K562 (cell line): ENCODE data around the gene TULP1. TPM values are rescaled to one million over a fixed set of nuclear protein-coding genes. Genes with fewer than 3 reads are reported as not detected.

Experiments used
- ATF1 ChIP-seq, 2 experiments: fragments of 450-650 bp in 1 of 2; IDR thresholded peaks; 2 replicates each; pipeline ENCODE4 v1.6.1; 2016; ENCODE audit warnings: missing compliant biosample characterization in 1 of 2, missing genetic modification characterization in 1 of 2
- EGR1 ChIP-seq: fragments of 450-650 bp; conservative IDR thresholded peaks from 2 replicates; pipeline ENCODE4 v1.6.1; 2017; ENCODE audit warnings: mild to moderate bottlenecking
- ELF1 ChIP-seq: fragments of 200-800 bp; sonication (Bioruptor generic); IDR thresholded peaks from 2 replicates; pipeline ENCODE4 v1.6.1; 2016; ENCODE audit warnings: missing genetic modification characterization, missing compliant biosample characterization
- FIP1L1 ChIP-seq: fragments of 200-400 bp; formaldehyde crosslinking; IDR thresholded peaks from 2 replicates; pipeline ENCODE4 v1.6.1; 2018; ENCODE audit warnings: mild to moderate bottlenecking, low read depth, low read length; ENCODE audit not compliant: poor library complexity, severe bottlenecking
- MTA1 ChIP-seq: fragments of 450-650 bp; IDR thresholded peaks from 2 replicates; pipeline ENCODE4 v1.6.1; 2017; ENCODE audit warnings: borderline replicate concordance
- MYBL2 ChIP-seq, 2 experiments: fragments of 450-650 bp in 1 of 2; sonication (generic) in 1 of 2; formaldehyde crosslinking in 1 of 2; IDR thresholded peaks; 2 replicates each; pipeline versions ENCODE4 v1.6.1 to v1.8.1; 2017 to 2022; ENCODE audit warnings: borderline replicate concordance in 1 of 2, inconsistent platforms in 1 of 2, low read depth in 1 of 2, mild to moderate bottlenecking in 1 of 2, missing genetic modification reagents in 1 of 2, moderate library complexity in 1 of 2
- POLR2A ChIP-seq: fragments of 450-650 bp; conservative IDR thresholded peaks from 2 replicates; pipeline ENCODE4 v1.6.1; 2016
- SPI1 ChIP-seq: IDR thresholded peaks from 2 replicates; pipeline ENCODE4 v1.6.1; 2011; ENCODE audit warnings: low read depth, low read length, control low read depth, borderline replicate concordance
- U2AF1 ChIP-seq: fragments of 200-400 bp; formaldehyde crosslinking; optimal IDR thresholded peaks from 2 replicates; pipeline ENCODE3; 2017; ENCODE audit warnings: mild to moderate bottlenecking, low read depth, low read length, moderate library complexity
- ZBTB7A ChIP-seq: IDR thresholded peaks from 2 replicates; pipeline ENCODE4 v1.6.1; 2011; ENCODE audit warnings: low read depth, mild to moderate bottlenecking, low read length, moderate library complexity, borderline replicate concordance; ENCODE audit not compliant: control insufficient read depth
- ZNF586 ChIP-seq: fragments of 450-650 bp; formaldehyde crosslinking; conservative IDR thresholded peaks from 2 replicates; pipeline ENCODE4 v1.4.0; 2020; ENCODE audit warnings: mild to moderate bottlenecking, moderate library complexity
- ZNF589 ChIP-seq: fragments of 200-800 bp; sonication (Bioruptor generic); IDR thresholded peaks from 2 replicates; pipeline ENCODE4 v1.6.1; 2016; ENCODE audit warnings: low read depth, missing genetic modification characterization, missing compliant biosample characterization
- polyA plus RNA-seq, 8 experiments: library from polyadenylated mRNA; depleted of rRNA in 4 of 8; stranded (reverse) in 5 of 8; unstranded in 3 of 8; fragments of >200 nt; fragmentation: Nextera tagmentation in 2 of 8; fragmentation: Illumina TruSeq in 1 of 8; extraction: Ambion mirVana in 2 of 8; extraction: Trizol in 1 of 8; gene quantifications; 2 replicates each; pipeline versions ENCODE4 v1.2.1 to v1.2.3, GENCODE V29; 2011 to 2014; ENCODE audit warnings: inconsistent platforms in 1 of 8, missing spikeins in 1 of 8
- total RNA-seq, 7 experiments: library from RNA; depleted of rRNA in 6 of 7; stranded (reverse); fragments of >200 nt in 6 of 7; fragmentation: Illumina TruSeq in 2 of 7; extraction: Trizol in 2 of 7; gene quantifications; 2 replicates each; pipeline versions ENCODE4 v1.2.1 to v1.2.3, GENCODE V29; 2011 to 2021; ENCODE audit warnings: low replicate concordance in 1 of 7
- TF ChIP-seq, protein P1 (sequence below): fragments of 450-650 bp; IDR thresholded peaks from 2 replicates; pipeline ENCODE4 v1.6.1; 2016; ENCODE audit warnings: mild to moderate bottlenecking, moderate library complexity
- TF ChIP-seq, protein P2 (sequence below), 2 experiments: fragments of 450-650 bp in 1 of 2; sonication (generic) in 1 of 2; formaldehyde crosslinking; conservative IDR thresholded peaks; 2 replicates each; pipeline versions ENCODE4 v1.4.0 to v1.8.1; 2020 to 2022; ENCODE audit warnings: mild to moderate bottlenecking in 1 of 2, missing genetic modification reagents in 1 of 2

The TULP1 gene
- total and polyA plus RNA-seq, 9 of the 15 experiments (the other 6 are each of a cell fraction or from before 2014, with no cell fraction given), result 0.06 to 0.17 (median 0.09) TPM; not detected in 6

GRCh38 chr6:35497571-35498421 is 14.9 kb downstream of the TULP1 start (continued):
- TF ChIP-seq, protein P1, sequence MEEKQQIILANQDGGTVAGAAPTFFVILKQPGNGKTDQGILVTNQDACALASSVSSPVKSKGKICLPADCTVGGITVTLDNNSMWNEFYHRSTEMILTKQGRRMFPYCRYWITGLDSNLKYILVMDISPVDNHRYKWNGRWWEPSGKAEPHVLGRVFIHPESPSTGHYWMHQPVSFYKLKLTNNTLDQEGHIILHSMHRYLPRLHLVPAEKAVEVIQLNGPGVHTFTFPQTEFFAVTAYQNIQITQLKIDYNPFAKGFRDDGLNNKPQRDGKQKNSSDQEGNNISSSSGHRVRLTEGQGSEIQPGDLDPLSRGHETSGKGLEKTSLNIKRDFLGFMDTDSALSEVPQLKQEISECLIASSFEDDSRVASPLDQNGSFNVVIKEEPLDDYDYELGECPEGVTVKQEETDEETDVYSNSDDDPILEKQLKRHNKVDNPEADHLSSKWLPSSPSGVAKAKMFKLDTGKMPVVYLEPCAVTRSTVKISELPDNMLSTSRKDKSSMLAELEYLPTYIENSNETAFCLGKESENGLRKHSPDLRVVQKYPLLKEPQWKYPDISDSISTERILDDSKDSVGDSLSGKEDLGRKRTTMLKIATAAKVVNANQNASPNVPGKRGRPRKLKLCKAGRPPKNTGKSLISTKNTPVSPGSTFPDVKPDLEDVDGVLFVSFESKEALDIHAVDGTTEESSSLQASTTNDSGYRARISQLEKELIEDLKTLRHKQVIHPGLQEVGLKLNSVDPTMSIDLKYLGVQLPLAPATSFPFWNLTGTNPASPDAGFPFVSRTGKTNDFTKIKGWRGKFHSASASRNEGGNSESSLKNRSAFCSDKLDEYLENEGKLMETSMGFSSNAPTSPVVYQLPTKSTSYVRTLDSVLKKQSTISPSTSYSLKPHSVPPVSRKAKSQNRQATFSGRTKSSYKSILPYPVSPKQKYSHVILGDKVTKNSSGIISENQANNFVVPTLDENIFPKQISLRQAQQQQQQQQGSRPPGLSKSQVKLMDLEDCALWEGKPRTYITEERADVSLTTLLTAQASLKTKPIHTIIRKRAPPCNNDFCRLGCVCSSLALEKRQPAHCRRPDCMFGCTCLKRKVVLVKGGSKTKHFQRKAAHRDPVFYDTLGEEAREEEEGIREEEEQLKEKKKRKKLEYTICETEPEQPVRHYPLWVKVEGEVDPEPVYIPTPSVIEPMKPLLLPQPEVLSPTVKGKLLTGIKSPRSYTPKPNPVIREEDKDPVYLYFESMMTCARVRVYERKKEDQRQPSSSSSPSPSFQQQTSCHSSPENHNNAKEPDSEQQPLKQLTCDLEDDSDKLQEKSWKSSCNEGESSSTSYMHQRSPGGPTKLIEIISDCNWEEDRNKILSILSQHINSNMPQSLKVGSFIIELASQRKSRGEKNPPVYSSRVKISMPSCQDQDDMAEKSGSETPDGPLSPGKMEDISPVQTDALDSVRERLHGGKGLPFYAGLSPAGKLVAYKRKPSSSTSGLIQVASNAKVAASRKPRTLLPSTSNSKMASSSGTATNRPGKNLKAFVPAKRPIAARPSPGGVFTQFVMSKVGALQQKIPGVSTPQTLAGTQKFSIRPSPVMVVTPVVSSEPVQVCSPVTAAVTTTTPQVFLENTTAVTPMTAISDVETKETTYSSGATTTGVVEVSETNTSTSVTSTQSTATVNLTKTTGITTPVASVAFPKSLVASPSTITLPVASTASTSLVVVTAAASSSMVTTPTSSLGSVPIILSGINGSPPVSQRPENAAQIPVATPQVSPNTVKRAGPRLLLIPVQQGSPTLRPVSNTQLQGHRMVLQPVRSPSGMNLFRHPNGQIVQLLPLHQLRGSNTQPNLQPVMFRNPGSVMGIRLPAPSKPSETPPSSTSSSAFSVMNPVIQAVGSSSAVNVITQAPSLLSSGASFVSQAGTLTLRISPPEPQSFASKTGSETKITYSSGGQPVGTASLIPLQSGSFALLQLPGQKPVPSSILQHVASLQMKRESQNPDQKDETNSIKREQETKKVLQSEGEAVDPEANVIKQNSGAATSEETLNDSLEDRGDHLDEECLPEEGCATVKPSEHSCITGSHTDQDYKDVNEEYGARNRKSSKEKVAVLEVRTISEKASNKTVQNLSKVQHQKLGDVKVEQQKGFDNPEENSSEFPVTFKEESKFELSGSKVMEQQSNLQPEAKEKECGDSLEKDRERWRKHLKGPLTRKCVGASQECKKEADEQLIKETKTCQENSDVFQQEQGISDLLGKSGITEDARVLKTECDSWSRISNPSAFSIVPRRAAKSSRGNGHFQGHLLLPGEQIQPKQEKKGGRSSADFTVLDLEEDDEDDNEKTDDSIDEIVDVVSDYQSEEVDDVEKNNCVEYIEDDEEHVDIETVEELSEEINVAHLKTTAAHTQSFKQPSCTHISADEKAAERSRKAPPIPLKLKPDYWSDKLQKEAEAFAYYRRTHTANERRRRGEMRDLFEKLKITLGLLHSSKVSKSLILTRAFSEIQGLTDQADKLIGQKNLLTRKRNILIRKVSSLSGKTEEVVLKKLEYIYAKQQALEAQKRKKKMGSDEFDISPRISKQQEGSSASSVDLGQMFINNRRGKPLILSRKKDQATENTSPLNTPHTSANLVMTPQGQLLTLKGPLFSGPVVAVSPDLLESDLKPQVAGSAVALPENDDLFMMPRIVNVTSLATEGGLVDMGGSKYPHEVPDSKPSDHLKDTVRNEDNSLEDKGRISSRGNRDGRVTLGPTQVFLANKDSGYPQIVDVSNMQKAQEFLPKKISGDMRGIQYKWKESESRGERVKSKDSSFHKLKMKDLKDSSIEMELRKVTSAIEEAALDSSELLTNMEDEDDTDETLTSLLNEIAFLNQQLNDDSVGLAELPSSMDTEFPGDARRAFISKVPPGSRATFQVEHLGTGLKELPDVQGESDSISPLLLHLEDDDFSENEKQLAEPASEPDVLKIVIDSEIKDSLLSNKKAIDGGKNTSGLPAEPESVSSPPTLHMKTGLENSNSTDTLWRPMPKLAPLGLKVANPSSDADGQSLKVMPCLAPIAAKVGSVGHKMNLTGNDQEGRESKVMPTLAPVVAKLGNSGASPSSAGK, result peak; percentile 100
- TF ChIP-seq POLR2A (peak; percentile 84), FIP1L1 (peak; percentile 82), EGR1 (no peak; the same call in 1 of the 2 replicates), ELF1 (tag) (peak; percentile 43), U2AF1 (peak; percentile 93), ZNF589 (CRISPR knock-in tag) (peak; percentile 79), MTA1 (0 out of 2 replicates have a peak, but pooled peaks have one; percentile 9), ZNF586 (0 out of 2 replicates have a peak, but pooled peaks have one; percentile 17), MYBL2 (IDR thresholded peaks at IDR 0.05; ENCODE audit: low read depth) (no peak), MYBL2 (CRISPR knock-in tag; IDR thresholded peaks at IDR 0.05; ENCODE audit: borderline replicate concordance) (peak; percentile 76; the same call in 1 of the 2 replicates), ATF1 (CRISPR knock-in tag; IDR thresholded peaks at IDR 0.05) (no peak), ATF1 (tag; IDR thresholded peaks at IDR 0.05) (peak; percentile 52; the same call in 1 of the 2 replicates), ZBTB7A (peak; percentile 18; the same call in 1 of the 2 replicates), SPI1 (peak; percentile 78)
- TF ChIP-seq, protein P2, sequence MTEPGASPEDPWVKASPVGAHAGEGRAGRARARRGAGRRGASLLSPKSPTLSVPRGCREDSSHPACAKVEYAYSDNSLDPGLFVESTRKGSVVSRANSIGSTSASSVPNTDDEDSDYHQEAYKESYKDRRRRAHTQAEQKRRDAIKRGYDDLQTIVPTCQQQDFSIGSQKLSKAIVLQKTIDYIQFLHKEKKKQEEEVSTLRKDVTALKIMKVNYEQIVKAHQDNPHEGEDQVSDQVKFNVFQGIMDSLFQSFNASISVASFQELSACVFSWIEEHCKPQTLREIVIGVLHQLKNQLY (CRISPR knock-in tag; conservative IDR thresholded peaks at IDR 0.05), result peak in 1 of 2 experiments; percentile 81; a peak in 1 of 4 replicates
